ENCODE data around the gene MPPED2.

- TF ChIP-seq EP300 (IDR thresholded peaks at IDR 0.05) (no peak), CTCF (IDR thresholded peaks at IDR 0.05) (no peak)
Observed at GRCh38 chr11:30478923-30479322, 107.2 kb downstream of the MPPED2 start.

Measured in esophagus muscularis mucosa (tissue), 3 donors.